Measurements from ENCODE around the gene DISC1.
A peak's percentile ranks its signal among the peaks of the same experiment; 100 is the strongest.
"Not testable (repeated sequence)": the region's sequence is repeated elsewhere in the genome, so short reads cannot be mapped to it uniquely, and the experiment has no call there.

The DISC1 gene

GRCh38 chr1:231626535-231626950, at the start of gene DISC1:
Gene DISC1 (plus strand): TSS chr1:231626790. CDS start chr1:231626868, 78 bp downstream.
- peak; percentile 94 for DNase-seq

GRCh38 chr1:231576804-231577718, 49.5 kb upstream of the DISC1 start:
- DNase-seq: no peak

- DNase-seq: no peak
Observed at GRCh38 chr1:231580874-231581273, 45.7 kb upstream of the DISC1 start.

- no peak for DNase-seq
Observed at GRCh38 chr1:231581859-231582258, 44.7 kb upstream of the DISC1 start.

- no peak for DNase-seq
Observed at GRCh38 chr1:231583376-231583775, 43.2 kb upstream of the DISC1 start.

- peak; percentile 62 for DNase-seq
Observed at GRCh38 chr1:231584117-231584516, 42.5 kb upstream of the DISC1 start.

- DNase-seq: no peak
Observed at GRCh38 chr1:231584921-231585320, 41.7 kb upstream of the DISC1 start.

DNA sequence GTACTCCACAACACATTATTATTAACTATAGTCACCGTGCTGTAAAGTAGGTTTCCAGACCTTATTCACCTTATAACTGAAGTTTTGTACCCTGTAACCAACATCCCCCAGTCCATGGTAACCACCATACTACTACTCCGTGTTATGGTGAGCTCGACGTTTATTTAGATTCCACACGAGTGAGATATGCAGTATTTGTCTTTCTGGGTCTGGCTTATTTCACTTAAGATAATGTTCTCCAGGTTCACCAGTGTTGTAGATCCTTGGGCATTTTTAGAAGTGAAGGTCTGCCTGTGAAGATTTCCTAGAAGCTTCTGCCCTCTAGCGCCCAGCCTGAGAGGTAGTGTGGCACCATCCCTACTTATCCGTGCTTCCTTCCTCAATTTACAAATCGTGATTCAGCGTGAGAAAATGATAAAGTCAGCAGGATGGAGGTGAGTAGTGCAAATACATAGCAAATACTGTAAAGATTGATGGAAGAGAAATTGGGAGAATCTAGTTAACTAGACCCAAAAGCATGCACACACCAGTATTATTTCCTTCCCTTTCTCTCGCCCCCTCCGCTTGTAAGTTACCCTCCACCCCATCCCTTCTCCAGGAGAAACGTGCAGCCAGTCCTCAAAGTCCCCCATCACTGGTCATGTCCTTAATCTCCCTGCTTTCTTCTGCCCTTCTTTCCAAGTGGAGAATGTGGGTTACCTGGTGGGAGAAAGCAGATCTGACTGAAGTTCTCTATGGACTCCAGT, 36.0 kb upstream of the DISC1 start:
- DNase-seq: peak; percentile 75

DNA sequence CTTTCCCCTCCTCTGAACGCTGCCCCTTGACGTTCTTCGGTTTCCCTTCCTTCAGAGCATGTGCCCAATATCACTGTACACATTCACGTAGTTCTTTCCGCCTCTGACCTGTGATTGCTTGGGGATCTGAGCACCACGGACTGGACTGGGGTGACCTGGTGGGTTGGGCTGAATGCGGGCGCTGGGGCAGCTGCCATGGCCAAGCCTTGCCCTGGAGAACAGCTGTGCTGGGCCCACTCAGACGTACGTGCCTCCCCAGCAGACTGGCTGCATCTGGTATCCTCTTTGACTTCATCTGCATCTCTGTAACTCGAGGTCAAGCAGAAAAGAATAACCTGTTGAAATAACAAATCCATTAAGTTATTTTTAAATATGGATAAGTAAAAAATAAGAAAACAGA, 35.1 kb upstream of the DISC1 start:
- DNase-seq: no peak

- DNase-seq: no peak
Observed at GRCh38 chr1:231592809-231593208, 33.8 kb upstream of the DISC1 start.

- not testable (repeated sequence) for DNase-seq
Observed at GRCh38 chr1:231593264-231593663, 33.3 kb upstream of the DISC1 start.

DNA sequence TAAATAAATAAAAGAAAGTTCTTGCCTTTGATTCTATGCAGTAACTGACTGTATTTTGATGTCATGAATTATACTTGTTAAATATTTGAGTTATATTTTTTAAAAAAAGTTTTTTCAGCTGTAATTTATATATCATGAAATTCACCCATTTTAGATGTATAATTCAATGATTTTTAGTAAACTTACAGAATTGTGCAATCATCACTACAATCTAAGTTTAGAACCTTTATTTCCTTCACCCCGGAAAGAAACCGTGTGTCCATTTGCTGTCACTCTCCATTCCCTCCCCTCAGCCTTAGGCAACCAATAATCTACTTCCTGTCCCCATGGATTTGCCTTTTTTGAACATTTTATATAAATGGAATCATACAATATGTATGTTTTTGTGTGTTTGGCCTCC, 32.5 kb upstream of the DISC1 start:
- DNase-seq: no peak

DNA sequence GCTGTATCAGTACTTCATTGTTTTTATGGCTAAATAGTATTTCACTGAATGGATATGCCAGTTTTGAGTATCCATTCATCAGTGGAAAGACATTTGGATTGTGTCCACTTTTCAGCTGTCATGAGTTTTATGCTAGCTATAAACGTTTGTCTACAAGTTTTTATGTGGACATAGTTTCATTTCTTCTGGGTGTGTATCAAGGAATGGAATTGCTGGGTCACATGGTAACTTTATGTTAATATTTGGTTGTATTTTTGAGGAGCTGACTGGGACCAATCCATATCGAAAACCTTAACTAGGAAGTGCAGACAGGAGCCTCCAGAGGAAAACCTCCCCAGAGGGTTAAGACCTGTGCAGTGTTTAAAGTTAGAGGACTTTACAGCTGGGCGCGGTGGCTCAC, 31.8 kb upstream of the DISC1 start:
- DNase-seq: no peak

DNA sequence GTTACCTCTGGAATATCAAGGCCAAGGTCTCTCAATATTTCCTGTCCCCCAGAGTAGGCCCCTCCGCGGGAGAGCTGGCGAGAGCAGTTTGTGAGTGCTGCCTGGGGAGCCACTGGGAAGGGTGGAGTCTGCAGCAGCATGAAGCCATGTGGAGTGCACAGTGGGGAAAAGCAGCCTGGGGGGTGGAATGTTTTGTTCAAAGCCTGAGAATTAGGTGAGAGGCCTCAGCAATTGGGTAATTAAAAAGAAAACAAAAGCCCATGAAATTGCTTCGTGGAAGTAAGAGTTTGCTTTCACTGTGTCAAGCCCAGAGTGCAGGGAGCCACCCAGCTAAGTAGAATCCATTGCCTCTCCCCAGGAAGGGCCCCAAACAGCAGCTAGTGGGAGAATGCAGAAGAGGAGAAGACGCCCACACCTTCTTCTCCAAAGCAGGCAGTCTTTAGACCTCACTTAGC, 30.2 kb upstream of the DISC1 start:
- DNase-seq: no peak

GRCh38 chr1:231597971-231598370, 28.6 kb upstream of the DISC1 start:
- no peak for DNase-seq

DNA sequence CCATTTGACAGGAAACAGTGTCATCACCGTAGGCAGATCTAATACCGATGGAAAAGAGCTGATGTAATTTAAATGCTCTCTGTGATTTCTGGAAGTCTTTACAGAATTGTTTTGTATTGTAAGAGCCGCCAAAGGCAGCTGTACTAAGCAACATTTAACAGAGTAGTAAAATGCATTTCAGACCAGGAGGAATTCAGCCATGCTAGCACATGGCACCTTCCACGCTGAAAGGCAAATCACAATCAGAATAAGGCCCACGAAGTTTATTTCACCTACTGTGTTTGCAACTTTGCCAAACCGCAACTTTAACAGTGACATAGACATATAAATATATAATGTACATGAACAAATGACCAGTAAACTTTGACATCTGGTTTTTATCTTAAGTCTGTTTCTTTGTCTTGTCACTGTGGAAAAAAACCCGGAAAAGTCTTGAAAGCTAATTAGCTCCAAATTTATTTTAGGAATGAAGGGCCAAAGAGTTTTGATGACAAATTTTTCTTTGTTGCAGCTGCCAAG, 26.1 kb upstream of the DISC1 start:
- DNase-seq: peak; percentile 46

DNA sequence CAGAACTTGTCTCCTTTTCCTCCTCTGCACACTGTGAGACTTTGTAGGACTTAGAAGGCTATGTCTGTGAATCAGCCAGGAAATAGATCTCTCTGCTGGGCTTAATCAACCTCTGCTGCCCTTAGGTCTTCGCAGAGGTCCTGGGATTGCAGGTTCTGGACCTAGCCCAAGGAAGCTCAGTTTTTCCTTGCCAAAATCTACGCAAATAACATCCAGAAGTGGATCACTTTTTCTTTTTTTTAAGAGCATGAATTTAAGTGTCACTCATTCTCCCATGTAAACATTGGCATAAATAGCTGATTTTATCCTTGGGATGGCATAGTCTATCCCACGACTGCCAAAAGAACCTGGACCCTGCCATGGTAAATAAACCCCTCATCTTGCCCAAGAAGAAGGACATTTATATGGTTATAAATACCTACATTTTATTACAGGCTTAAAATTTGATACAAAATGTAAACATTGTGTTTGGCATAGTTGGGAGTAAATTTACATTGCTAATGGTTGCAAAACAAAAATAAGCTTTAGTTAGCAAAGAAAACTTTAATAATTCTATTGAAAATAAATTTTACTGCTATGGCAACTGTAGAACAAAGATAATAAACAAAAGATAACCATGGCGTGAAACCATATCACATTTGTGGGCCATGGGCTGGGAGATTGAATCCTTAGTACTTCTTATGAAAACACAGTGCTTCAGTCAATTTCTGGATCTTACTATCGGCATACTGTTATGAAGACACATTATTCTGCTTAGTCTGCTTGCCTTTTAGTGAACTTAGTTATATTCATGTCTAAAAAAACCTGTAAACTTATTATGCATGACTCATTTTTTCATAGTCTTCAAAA, 24.5 kb upstream of the DISC1 start:
- peak; percentile 8 for DNase-seq

DNA sequence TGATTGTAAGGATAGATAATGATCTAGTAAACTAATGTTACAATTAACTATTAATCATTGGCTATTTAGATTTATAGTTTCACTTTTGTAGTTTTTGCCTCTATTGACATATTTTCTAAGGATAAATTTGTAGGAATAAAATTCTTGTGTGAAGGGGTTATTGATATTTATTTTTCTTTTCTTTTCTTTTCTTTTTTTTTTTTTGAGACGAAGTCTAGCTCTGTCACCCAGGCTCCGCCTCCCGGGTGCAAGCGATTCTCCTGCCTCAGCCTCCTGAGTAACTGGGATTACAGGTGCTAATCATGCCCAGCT, 24.0 kb upstream of the DISC1 start:
- no peak for DNase-seq

GRCh38 chr1:231603598-231604275, 22.9 kb upstream of the DISC1 start:
- DNase-seq: peak; percentile 67

- DNase-seq: no peak
Observed at GRCh38 chr1:231604276-231604621, 22.3 kb upstream of the DISC1 start.

- no peak for DNase-seq
Observed at GRCh38 chr1:231605149-231606100, 21.2 kb upstream of the DISC1 start.
